ENCODE measurements around the gene SNRK.
A peak's percentile ranks its signal among the peaks of the same experiment; 100 is the strongest.

Gene SNRK

DNA sequence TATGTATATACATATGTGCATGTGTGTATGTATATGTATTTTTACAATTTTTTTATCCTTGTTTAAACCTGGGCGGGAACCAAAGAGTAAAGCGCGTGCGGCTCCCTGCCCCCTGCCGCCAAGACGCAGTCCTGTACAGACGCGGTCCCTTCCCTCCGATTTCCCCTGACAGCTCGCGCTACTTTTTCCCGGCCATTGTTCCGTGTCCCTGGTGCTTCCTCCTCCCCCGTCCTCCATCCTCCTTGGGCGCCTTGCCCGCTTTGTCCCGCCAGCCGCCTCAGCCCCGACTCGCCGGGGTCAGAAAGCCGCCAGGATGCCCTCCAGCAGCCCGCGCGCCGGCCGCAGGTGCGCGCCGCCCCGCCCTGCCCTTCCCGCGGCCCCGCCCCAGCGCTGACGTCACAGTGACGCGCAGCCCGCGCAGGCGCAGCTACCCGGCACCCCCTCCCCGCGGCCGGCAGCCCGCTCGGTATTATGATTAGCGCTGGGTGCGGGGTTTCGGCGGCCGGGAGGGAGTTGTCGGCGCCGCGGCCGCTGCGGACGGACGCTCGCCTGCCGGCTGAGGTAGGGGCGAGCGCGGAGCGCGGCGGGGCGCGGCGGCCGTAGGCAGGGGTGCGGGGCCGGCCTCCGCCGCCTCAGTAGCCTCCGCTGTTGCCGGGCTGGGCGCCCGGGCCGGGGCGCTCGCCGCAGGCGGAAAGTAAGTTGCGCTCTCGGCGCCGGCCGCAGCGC lies at the start of gene SNRK:
TSS of gene SNRK (plus strand) at position 426 of the 726 bp plus-strand sequence. CDS start 16,664 bp downstream, outside the sequence.
- peak; percentile 88 to 95 for DNase-seq (ENCODE audit: low read depth in 2 of 2, low spot score in 1 of 2)

- no peak for DNase-seq (ENCODE audit: low read depth in 2 of 2, low spot score in 1 of 2)
These were observed 47.5 kb upstream of the SNRK start for GRCh38 chr3:43238801-43239200.

DNA sequence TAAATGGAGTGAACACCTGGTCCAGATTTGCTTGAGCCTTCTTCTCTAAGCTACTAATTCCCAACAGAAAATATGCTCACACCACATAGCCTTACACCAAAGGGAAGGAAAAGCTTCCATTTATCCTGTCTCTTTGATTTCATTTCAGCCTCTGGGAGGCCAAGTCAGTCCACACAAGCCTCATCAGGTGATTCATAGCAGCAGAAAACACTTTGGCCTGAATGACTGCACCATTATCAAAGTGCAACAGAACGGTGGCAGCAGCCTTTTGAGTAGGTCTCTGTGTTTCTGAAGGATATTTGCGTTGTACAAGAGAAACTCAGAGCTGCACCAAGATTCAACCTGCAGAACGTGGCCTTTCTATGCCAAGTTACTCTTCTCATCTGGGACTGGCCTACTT lies 46.6 kb upstream of the SNRK start:
- DNase-seq (ENCODE audit: low read depth in 2 of 2, low spot score in 1 of 2), result no peak

GRCh38 chr3:43243590-43244587 lies 42.5 kb upstream of the SNRK start:
- DNase-seq (ENCODE audit: low read depth in 2 of 2, low spot score in 1 of 2), result no peak

GRCh38 chr3:43244694-43245093 lies 41.6 kb upstream of the SNRK start:
- DNase-seq (ENCODE audit: low read depth in 2 of 2, low spot score in 1 of 2), result no peak

DNA sequence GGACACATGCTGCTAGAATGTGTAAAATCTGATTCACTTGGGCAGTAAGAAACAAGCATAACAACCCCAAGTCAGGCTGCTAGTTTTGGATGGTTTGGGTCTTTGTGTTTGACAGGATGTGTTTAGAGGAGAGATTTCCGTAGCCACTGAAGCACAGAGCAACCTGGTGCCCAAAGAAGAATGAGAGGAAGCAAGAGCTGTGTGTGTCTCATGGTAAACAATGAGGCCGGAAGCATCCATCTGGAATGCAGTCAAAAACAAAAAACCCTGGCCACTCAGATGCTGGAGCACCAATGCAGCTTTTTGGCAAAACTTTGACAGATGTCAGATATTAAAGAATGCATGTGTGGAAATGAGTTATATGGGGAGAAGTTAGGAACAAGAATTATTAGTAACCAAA lies 39.4 kb upstream of the SNRK start:
- DNase-seq (ENCODE audit: low read depth in 2 of 2, low spot score in 1 of 2), result no peak

- no peak for DNase-seq (ENCODE audit: low read depth in 2 of 2, low spot score in 1 of 2)
These were observed 38.7 kb upstream of the SNRK start for GRCh38 chr3:43247561-43248184.

DNA sequence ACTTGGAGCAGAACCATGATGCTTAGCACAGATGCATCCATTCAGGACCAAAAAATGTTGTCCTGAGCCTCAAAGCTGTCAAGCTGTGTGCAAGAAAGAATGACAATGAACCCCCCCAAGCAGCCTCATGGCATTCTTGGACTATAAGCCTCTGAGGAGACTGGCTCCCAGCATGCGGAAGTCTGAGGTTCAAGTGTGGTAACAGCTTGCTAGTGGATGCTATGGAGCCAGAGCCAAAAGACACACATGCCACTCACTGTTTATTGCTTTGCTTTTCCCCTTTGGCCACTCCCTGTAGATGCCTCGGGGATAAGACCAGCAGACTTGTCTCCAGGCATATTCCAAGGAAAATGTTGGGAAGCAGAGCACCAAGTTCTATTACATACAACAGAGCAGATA lies 38.2 kb upstream of the SNRK start:
- DNase-seq (ENCODE audit: low read depth in 2 of 2, low spot score in 1 of 2), result no peak

DNA sequence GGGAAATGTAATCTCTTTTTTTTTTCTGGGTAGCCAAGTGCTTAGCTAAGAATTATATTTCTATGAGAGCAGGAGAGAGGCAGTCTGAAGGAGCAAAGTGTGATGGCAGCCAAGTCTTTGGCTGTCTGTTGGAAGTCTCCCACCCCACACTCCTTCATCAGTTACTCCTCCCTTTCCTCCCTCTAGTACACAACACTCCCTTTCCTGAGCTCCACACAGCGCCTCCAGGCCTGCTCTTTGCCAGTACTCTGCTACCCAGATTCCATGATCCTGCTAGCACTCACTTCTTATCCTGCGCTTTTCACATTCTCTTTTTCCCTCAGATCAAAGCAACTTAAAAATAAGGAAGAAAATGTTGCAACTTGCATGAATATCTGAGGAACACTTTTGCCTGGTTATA lies 37.4 kb upstream of the SNRK start:
- DNase-seq (ENCODE audit: low read depth in 2 of 2, low spot score in 1 of 2), result no peak

- DNase-seq (ENCODE audit: low read depth in 2 of 2, low spot score in 1 of 2), result no peak
These were observed 36.9 kb upstream of the SNRK start for GRCh38 chr3:43249405-43249804.

GRCh38 chr3:43253294-43253693 lies 33.0 kb upstream of the SNRK start:
- no peak for DNase-seq (ENCODE audit: low read depth in 2 of 2, low spot score in 1 of 2)

DNA sequence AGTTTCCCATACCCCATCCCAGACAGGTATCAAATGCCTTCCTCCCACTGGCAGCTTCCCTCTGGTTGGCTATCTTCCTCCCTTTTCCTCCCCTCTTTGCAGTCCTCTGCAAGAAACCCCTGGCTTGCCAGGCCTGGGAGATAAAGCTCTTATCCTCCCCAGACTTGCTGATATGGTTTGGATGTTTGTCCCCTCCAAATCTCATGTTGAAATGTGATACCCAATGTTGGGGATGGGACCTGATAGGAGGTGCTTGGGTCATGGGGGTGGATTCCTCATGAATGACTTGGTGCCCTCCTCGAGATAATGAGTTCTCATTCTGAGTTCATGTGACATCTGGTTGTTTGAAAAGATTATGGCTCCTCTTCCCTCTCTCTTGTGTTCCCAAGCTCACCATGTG lies 32.2 kb upstream of the SNRK start:
- DNase-seq (ENCODE audit: low read depth in 2 of 2, low spot score in 1 of 2), result no peak

GRCh38 chr3:43255662-43256061 lies 30.7 kb upstream of the SNRK start:
- DNase-seq (ENCODE audit: low read depth in 2 of 2, low spot score in 1 of 2), result no peak

DNA sequence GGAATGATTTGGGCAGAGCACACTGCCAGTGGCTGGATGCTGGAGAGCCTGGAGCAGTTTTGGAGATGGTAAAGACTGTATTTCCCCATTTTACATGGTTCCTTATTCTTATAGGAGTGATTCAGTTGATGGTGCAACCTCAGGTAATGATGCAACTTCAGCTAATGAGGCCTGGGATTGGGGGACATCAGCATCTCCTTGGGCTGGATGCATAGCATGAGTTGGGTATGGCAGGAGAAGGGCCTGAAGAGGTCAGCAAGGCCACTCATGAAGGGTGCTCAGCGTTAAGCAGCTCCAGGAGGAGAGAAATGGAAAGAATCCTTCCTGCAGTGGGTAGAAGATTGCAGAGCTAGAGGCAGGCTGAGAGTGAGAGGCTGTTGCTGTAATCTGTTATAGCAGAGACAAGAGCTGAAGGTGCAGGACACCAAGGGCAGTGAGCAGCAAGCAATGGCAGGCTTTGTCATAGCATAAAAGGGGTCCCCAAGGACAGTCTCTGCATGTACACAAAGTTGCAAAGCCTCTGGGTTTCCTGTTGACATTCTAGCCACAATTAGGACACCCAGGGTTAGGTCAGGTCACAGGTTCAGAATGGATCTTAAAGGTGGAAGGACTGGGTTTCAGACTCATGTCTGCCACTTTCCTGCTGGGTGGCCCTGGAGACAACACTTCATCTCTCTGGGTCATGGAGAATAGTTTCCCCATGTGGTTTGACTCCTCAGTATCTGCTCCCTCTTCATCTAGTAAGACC lies 29.5 kb upstream of the SNRK start:
- DNase-seq (ENCODE audit: low read depth in 2 of 2, low spot score in 1 of 2), result no peak

DNA sequence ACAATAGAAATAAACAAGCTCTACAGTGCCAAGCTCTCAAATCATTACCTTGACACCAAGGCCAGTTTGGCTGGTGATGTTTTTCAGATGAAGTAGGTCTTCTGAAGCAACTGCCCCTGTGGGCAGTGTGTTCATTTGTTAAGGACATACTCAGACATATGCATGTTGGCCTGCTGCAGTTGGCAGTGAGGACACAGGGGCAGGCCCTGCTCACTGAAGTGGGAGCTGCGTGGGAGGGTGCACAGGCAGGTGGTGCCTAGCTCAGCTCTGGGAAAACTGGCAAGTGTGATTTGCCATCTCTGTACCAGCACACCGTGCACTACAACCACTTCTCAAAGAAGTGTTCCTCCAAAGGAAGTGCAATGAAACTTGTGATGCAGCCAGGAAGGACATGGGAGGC lies 28.5 kb upstream of the SNRK start:
- no peak for DNase-seq (ENCODE audit: low read depth in 2 of 2, low spot score in 1 of 2)

DNA sequence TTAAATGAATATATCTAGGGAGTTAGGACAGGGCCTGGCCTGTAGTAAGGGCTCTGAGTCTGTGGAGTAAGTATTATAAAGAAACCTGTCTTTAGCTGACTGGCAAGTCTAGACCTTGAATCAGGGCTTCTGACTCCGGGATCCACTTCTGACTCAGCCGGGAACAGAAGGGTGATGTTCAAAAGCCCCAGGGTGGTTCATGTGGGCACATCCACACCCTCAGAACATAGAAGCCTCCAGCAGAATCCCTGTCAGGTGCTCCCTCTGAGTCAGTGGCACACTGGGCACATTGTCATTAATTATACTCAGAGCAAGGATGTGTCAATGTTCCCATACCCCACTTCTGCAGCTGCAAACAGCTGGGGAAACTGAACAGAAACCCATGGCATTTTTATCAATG lies 26.7 kb upstream of the SNRK start:
- no peak for DNase-seq (ENCODE audit: low read depth in 2 of 2, low spot score in 1 of 2)

DNA sequence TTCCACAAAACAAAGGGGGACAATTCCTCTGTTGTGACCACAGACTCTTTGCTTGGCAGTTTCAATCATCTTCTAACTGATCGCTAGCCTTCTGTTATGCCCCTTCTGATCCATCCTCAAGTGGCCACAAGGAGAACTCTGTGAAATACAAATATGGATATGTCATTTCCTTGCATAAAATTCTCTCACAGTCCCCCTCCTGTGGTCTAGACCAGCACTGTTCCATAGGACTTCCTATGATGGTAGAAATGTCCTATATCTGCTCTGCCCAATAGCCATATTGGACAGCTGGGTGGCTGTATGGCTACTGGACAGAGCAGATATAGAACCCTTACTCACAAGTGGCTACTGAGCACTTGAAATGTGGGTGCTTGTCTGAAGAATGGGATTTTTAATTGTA lies 25.9 kb upstream of the SNRK start:
- no peak for DNase-seq (ENCODE audit: low read depth in 2 of 2, low spot score in 1 of 2)

- no peak for DNase-seq (ENCODE audit: low read depth in 2 of 2, low spot score in 1 of 2)
These were observed 24.1 kb upstream of the SNRK start for GRCh38 chr3:43262194-43262593.

- no peak for DNase-seq (ENCODE audit: low read depth in 2 of 2, low spot score in 1 of 2)
These were observed 19.9 kb upstream of the SNRK start for GRCh38 chr3:43266451-43266850.

DNA sequence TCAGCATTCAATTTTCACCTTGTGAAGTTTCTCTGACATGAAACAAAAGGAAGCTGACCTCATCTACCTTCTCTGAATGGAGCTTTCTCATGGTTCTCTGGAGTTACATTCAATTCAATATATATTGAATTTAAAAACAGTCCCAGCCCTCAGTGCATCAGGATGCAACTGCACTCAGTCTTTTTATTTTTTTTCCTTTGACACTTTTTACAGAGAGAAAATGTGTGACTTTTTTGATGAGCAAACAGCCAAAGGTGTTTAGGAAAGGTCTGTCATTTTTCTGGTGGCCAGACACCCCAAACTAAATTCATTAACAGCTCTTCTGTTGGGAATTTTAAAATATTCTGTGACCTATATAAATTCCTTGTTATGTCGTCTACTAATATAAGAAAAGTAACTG lies 19.3 kb upstream of the SNRK start:
- no peak for DNase-seq (ENCODE audit: low read depth in 2 of 2, low spot score in 1 of 2)

DNA sequence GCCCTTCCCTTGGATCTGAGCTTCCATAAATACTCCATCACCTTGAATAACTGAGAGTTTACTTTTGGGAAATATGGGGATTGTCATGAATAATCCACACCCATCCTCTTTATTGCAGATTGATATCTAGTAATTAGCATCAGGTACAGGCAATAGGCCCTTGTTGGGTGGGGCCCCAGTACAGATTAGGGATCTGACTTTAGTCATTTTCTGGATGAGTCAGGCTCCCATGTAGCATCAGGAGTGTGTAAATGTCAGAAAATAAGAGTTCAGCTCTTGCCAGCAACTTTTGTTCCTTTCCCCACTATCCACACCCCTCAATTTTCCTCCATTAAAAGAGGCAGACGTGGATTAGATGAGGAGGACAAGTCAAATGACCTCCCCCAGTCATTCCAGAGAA lies 17.7 kb upstream of the SNRK start:
- no peak for DNase-seq (ENCODE audit: low read depth in 2 of 2, low spot score in 1 of 2)
